ENCODE measurements around the gene GALK2.
"Not testable (repeated sequence)": the region's sequence is repeated elsewhere in the genome, so short reads cannot be mapped to it uniquely, and the experiment has no call there.

The GALK2 gene

GRCh38 chr15:49151831-49152230 lies 18.2 kb upstream of the GALK2 start:
- in situ Hi-C loops (cut with MboI; ENCODE audit: low sequenced_read_pairs), result no loop called here
- Histone ChIP-seq H3K4me1 (peaks cover 21% of the 10 kb centered on the region), H3K36me3 (replicated peaks) (peaks cover 6% of the 10 kb centered on the region; the same call in 1 of the 2 replicates), H3K9me3 (no peaks in the 10 kb centered on the region), H3K4me3 (no peak overlapping the region), H3K27me3 (ENCODE audit: low read depth) (no peaks in the 10 kb centered on the region)
- no peak for DNase-seq (ENCODE audit: low spot score in 2 of 2)

- Histone ChIP-seq H3K4me3 (no peak overlapping the region), H3K27me3 (ENCODE audit: low read depth) (no peaks in the 10 kb centered on the region), H3K9me3 (no peaks in the 10 kb centered on the region), H3K4me1 (peaks cover 19% of the 10 kb centered on the region), H3K36me3 (replicated peaks) (peaks cover 6% of the 10 kb centered on the region; the same call in 1 of the 2 replicates)
- in situ Hi-C loops (cut with MboI; ENCODE audit: low sequenced_read_pairs), result no loop called here
- no peak for DNase-seq (ENCODE audit: low spot score in 2 of 2)
Observed at GRCh38 chr15:49152552-49153312, 17.3 kb upstream of the GALK2 start.

GRCh38 chr15:49154359-49154758 lies 15.7 kb upstream of the GALK2 start:
- Histone ChIP-seq H3K36me3 (replicated peaks) (peaks cover 3% of the 10 kb centered on the region; the same call in 1 of the 2 replicates), H3K9me3 (no peaks in the 10 kb centered on the region), H3K27me3 (ENCODE audit: low read depth) (no peaks in the 10 kb centered on the region), H3K4me1 (peaks cover 13% of the 10 kb centered on the region; the same call in 1 of the 2 replicates), H3K4me3 (peak overlapping the region; percentile 83)
- in situ Hi-C loops (cut with MboI; ENCODE audit: low sequenced_read_pairs), result no loop called here
- DNase-seq (ENCODE audit: low spot score in 2 of 2), result no peak

- no peaks in the 10 kb centered on the region for H3K36me3 ChIP-seq (replicated peaks)
- in situ Hi-C loops (cut with MboI; ENCODE audit: low sequenced_read_pairs), result no loop called here
- H3K27me3 ChIP-seq (ENCODE audit: low read depth), result no peaks in the 10 kb centered on the region
- H3K9me3 ChIP-seq, result no peaks in the 10 kb centered on the region
- H3K4me3 ChIP-seq, result peak overlapping the region; percentile 83
- DNase-seq (ENCODE audit: low spot score in 2 of 2), result no peak
- H3K4me1 ChIP-seq, result peaks cover 13% of the 10 kb centered on the region; the same call in 1 of the 2 replicates
Observed at GRCh38 chr15:49154799-49155109, 15.3 kb upstream of the GALK2 start.

- peaks cover 13% of the 10 kb centered on the region; the same call in 1 of the 2 replicates for H3K4me1 ChIP-seq
- H3K9me3 ChIP-seq, result no peaks in the 10 kb centered on the region
- H3K27me3 ChIP-seq (ENCODE audit: low read depth), result no peaks in the 10 kb centered on the region
- H3K36me3 ChIP-seq (replicated peaks), result no peaks in the 10 kb centered on the region
- H3K4me3 ChIP-seq, result peak within 1 kb of the TSS; percentile 83
- peak; percentile 94 to 99 for DNase-seq (ENCODE audit: low spot score in 2 of 2)
- in situ Hi-C loops (cut with MboI; ENCODE audit: low sequenced_read_pairs), result no loop called here
Observed at GRCh38 chr15:49155110-49155833, 14.8 kb upstream of the GALK2 start, which contains the start of gene COPS2. COPS2 (minus strand) TSS chr15:49155599; CDS start chr15:49155578, 21 bp downstream.

- Histone ChIP-seq H3K4me1 (peaks cover 15% of the 10 kb centered on the region), H3K27me3 (ENCODE audit: low read depth) (no peaks in the 10 kb centered on the region), H3K36me3 (replicated peaks) (no peaks in the 10 kb centered on the region), H3K4me3 (peak overlapping the region; percentile 83), H3K9me3 (no peaks in the 10 kb centered on the region)
- peak in 1 of 2 experiments; percentile 27 for DNase-seq (ENCODE audit: low spot score in 2 of 2)
- in situ Hi-C loops (cut with MboI; ENCODE audit: low sequenced_read_pairs), result no loop called here
Observed at GRCh38 chr15:49155834-49156627, 14.0 kb upstream of the GALK2 start.

GRCh38 chr15:49163678-49164077 lies 6.4 kb upstream of the GALK2 start:
- in situ Hi-C loops (cut with MboI; ENCODE audit: low sequenced_read_pairs), result no loop called here
- Histone ChIP-seq H3K4me1 (peaks cover 2% of the 10 kb centered on the region; the same call in 1 of the 2 replicates), H3K36me3 (replicated peaks) (no peaks in the 10 kb centered on the region; the same call in 1 of the 2 replicates), H3K9me3 (no peaks in the 10 kb centered on the region), H3K4me3 (no peak overlapping the region), H3K27me3 (ENCODE audit: low read depth) (no peaks in the 10 kb centered on the region)
- DNase-seq (ENCODE audit: low spot score in 2 of 2), result no peak

GRCh38 chr15:49164865-49165264 lies 5.2 kb upstream of the GALK2 start:
- H3K36me3 ChIP-seq (replicated peaks), result no peaks in the 10 kb centered on the region; the same call in 1 of the 2 replicates
- H3K4me1 ChIP-seq, result peaks cover 7% of the 10 kb centered on the region
- H3K4me3 ChIP-seq, result no peak overlapping the region
- H3K27me3 ChIP-seq (ENCODE audit: low read depth), result no peaks in the 10 kb centered on the region
- no peaks in the 10 kb centered on the region for H3K9me3 ChIP-seq
- in situ Hi-C loops (cut with MboI; ENCODE audit: low sequenced_read_pairs), result no loop called here
- DNase-seq (ENCODE audit: low spot score in 2 of 2), result no peak

- H3K9me3 ChIP-seq, result no peaks in the 10 kb centered on the region
- no peak overlapping the region for H3K4me3 ChIP-seq
- in situ Hi-C loops (cut with MboI; ENCODE audit: low sequenced_read_pairs), result no loop called here
- DNase-seq (ENCODE audit: low spot score in 2 of 2), result no peak
- peaks cover 8% of the 10 kb centered on the region for H3K4me1 ChIP-seq
- no peaks in the 10 kb centered on the region; the same call in 1 of the 2 replicates for H3K36me3 ChIP-seq (replicated peaks)
- no peaks in the 10 kb centered on the region for H3K27me3 ChIP-seq (ENCODE audit: low read depth)
Observed at GRCh38 chr15:49168016-49168415, 2.0 kb upstream of the GALK2 start.

GRCh38 chr15:49171790-49172189 lies 1.7 kb downstream of the GALK2 start:
- H3K27me3 ChIP-seq (ENCODE audit: low read depth), result no peaks in the 10 kb centered on the region
- no peaks in the 10 kb centered on the region for H3K36me3 ChIP-seq (replicated peaks)
- in situ Hi-C loops (cut with MboI; ENCODE audit: low sequenced_read_pairs), result no loop called here
- DNase-seq (ENCODE audit: low spot score in 2 of 2), result peak in 1 of 2 experiments; percentile 31
- peaks cover 2% of the 10 kb centered on the region; the same call in 1 of the 2 replicates for H3K9me3 ChIP-seq
- H3K4me3 ChIP-seq, result peak overlapping the region; percentile 57
- H3K4me1 ChIP-seq, result peaks cover 8% of the 10 kb centered on the region

- Histone ChIP-seq H3K27me3 (ENCODE audit: low read depth) (no peaks in the 10 kb centered on the region), H3K4me1 (peaks cover 16% of the 10 kb centered on the region), H3K4me3 (no peak overlapping the region), H3K9me3 (peaks cover 2% of the 10 kb centered on the region; the same call in 1 of the 2 replicates), H3K36me3 (replicated peaks) (no peaks in the 10 kb centered on the region)
- in situ Hi-C loops (cut with MboI; ENCODE audit: low sequenced_read_pairs), result no loop called here
- no peak for DNase-seq (ENCODE audit: low spot score in 2 of 2)
Observed at GRCh38 chr15:49174902-49175301, 4.9 kb downstream of the GALK2 start.

- H3K36me3 ChIP-seq (replicated peaks); DNase-seq (ENCODE audit: low spot score in 2 of 2); H3K9me3 ChIP-seq; H3K4me3 ChIP-seq; in situ Hi-C loops (cut with MboI; ENCODE audit: low sequenced_read_pairs); H3K27me3 ChIP-seq (ENCODE audit: low read depth): not testable (repeated sequence)
- peaks cover 25% of the 10 kb centered on the region for H3K4me1 ChIP-seq
Observed at GRCh38 chr15:49175582-49176397, 5.7 kb downstream of the GALK2 start.

- H3K36me3 ChIP-seq (replicated peaks), result no peaks in the 10 kb centered on the region
- H3K4me3 ChIP-seq, result no peak overlapping the region
- H3K9me3 ChIP-seq, result peaks cover 2% of the 10 kb centered on the region; the same call in 1 of the 2 replicates
- DNase-seq (ENCODE audit: low spot score in 2 of 2), result no peak
- H3K4me1 ChIP-seq, result peaks cover 22% of the 10 kb centered on the region
- in situ Hi-C loops (cut with MboI; ENCODE audit: low sequenced_read_pairs), result no loop called here
- H3K27me3 ChIP-seq (ENCODE audit: low read depth), result no peaks in the 10 kb centered on the region
Observed at GRCh38 chr15:49178497-49178896, 8.4 kb downstream of the GALK2 start.
